HEK293 (cell line): ENCODE measurements around the gene CEBPG.

Source experiments
- CTCF ChIA-PET: fragments of 350-600 bp; formaldehyde crosslinking; extraction: SDS; loops from one replicate; lab custom pipeline; 2021; ENCODE audit warnings: antibody characterized with exemption; lab: Yijun Ruan, JAX
- POLR2A ChIA-PET: fragments of 300-600 bp; formaldehyde crosslinking; extraction: SDS; loops from one replicate; lab custom pipeline; 2020; ENCODE audit warnings: antibody characterized with exemption, inconsistent platforms; lab: Yijun Ruan, JAX
- H3K27ac ChIP-seq: fragments of 200-500 bp; sonication (Bioruptor generic); 2 replicates; pipeline ENCODE4 v1.5.1; 2014; ENCODE audit warnings: low read depth, low read length, control low read depth, inconsistent platforms; ENCODE audit errors: extremely low read depth
- H3K36me3 ChIP-seq, 2 experiments: fragments of 200-500 bp in 1 of 2; sonication (Bioruptor generic) in 1 of 2; 1 replicate in 1 of 2; 2 replicates in 1 of 2; pipeline ENCODE4 v1.5.1; 2014 to 2017; ENCODE audit warnings: inconsistent platforms in 2 of 2, low read length in 2 of 2; ENCODE audit not compliant: control insufficient read depth in 2 of 2, insufficient read depth in 1 of 2
- H3K4me1 ChIP-seq: fragments of 200-500 bp; sonication (Bioruptor generic); 2 replicates; pipeline ENCODE4 v1.5.1; 2014; ENCODE audit warnings: mild to moderate bottlenecking, low read length, inconsistent platforms; ENCODE audit not compliant: control insufficient read depth, insufficient read depth
- H3K4me3 ChIP-seq: 2 replicates; pipeline ENCODE4 v1.5.1; 2011; ENCODE audit warnings: low read depth, mild to moderate bottlenecking, control low read depth, low read length, moderate library complexity
- H3K9me3 ChIP-seq: fragments of 200-500 bp; sonication (Bioruptor generic); 2 replicates; pipeline ENCODE4 v1.5.1; 2014; ENCODE audit warnings: low read depth, low read length, inconsistent platforms; ENCODE audit not compliant: control insufficient read depth, insufficient read depth
- GLIS2 ChIP-seq: fragments of 450-650 bp; formaldehyde crosslinking; IDR thresholded peaks from 2 replicates; pipeline ENCODE4 v1.5.1; 2016; ENCODE audit warnings: missing biosample characterization, missing genetic modification characterization
- KLF1 ChIP-seq: fragments of 450-650 bp; formaldehyde crosslinking; IDR thresholded peaks from 2 replicates; pipeline ENCODE4 v1.5.1; 2016; ENCODE audit warnings: missing biosample characterization, missing genetic modification characterization
- SCRT2 ChIP-seq: fragments of 450-650 bp; formaldehyde crosslinking; IDR thresholded peaks from 2 replicates; pipeline ENCODE4 v1.5.1; 2016; ENCODE audit warnings: missing biosample characterization, missing genetic modification characterization
- ZFHX2 ChIP-seq: fragments of 450-650 bp; formaldehyde crosslinking; conservative IDR thresholded peaks from 2 replicates; pipeline ENCODE4 v1.5.1; 2016; ENCODE audit warnings: missing biosample characterization, missing genetic modification characterization
- ZFP3 ChIP-seq: fragments of 450-650 bp; formaldehyde crosslinking; IDR thresholded peaks from 2 replicates; pipeline ENCODE4 v1.5.1; 2016; ENCODE audit warnings: low read depth, missing biosample characterization, missing genetic modification characterization
- ZNF157 ChIP-seq: fragments of 450-650 bp; formaldehyde crosslinking; IDR thresholded peaks from 2 replicates; pipeline ENCODE4 v1.5.1; 2016; ENCODE audit warnings: missing biosample characterization, missing genetic modification characterization
- ZNF23 ChIP-seq: fragments of 450-650 bp; formaldehyde crosslinking; IDR thresholded peaks from 2 replicates; pipeline ENCODE4 v1.5.1; 2016; ENCODE audit warnings: missing biosample characterization, missing genetic modification characterization, borderline replicate concordance
- ZNF561 ChIP-seq: fragments of 450-650 bp; IDR thresholded peaks from 2 replicates; pipeline ENCODE4 v1.5.1; 2018; ENCODE audit warnings: missing biosample characterization, missing genetic modification characterization, borderline replicate concordance
- ZNF571 ChIP-seq: fragments of 450-650 bp; formaldehyde crosslinking; IDR thresholded peaks from 2 replicates; pipeline ENCODE4 v1.5.0; 2017; ENCODE audit warnings: missing biosample characterization, missing genetic modification characterization
- ZNF600 ChIP-seq: fragments of 450-650 bp; formaldehyde crosslinking; IDR thresholded peaks from 2 replicates; pipeline ENCODE4 v1.5.1; 2016; ENCODE audit warnings: missing biosample characterization, missing genetic modification characterization
- ZNF629 ChIP-seq: fragments of 450-650 bp; formaldehyde crosslinking; IDR thresholded peaks from 2 replicates; pipeline ENCODE4 v1.5.1; 2017; ENCODE audit warnings: missing biosample characterization, missing genetic modification characterization
- ZNF76 ChIP-seq: fragments of 450-650 bp; formaldehyde crosslinking; IDR thresholded peaks from 2 replicates; pipeline ENCODE4; 2016; ENCODE audit warnings: low read depth, missing biosample characterization, missing genetic modification characterization, borderline replicate concordance
- ZXDB ChIP-seq: fragments of 450-650 bp; formaldehyde crosslinking; IDR thresholded peaks from 2 replicates; pipeline ENCODE4 v1.5.1; 2016; ENCODE audit warnings: missing biosample characterization, missing genetic modification characterization
- TF ChIP-seq, protein P1 (sequence below): fragments of 450-650 bp; formaldehyde crosslinking; IDR thresholded peaks from 2 replicates; pipeline ENCODE4 v1.5.1; 2016; ENCODE audit warnings: missing biosample characterization, missing genetic modification characterization
- TF ChIP-seq, protein P2 (sequence below): fragments of 450-650 bp; formaldehyde crosslinking; IDR thresholded peaks from 2 replicates; pipeline ENCODE4 v1.5.1; 2016; ENCODE audit warnings: missing biosample characterization, missing genetic modification characterization
- TF ChIP-seq, protein P3 (sequence below): fragments of 450-650 bp; formaldehyde crosslinking; IDR thresholded peaks from 2 replicates; pipeline ENCODE4 v1.5.1; 2016; ENCODE audit warnings: missing biosample characterization, missing genetic modification characterization

Gene CEBPG

DNA sequence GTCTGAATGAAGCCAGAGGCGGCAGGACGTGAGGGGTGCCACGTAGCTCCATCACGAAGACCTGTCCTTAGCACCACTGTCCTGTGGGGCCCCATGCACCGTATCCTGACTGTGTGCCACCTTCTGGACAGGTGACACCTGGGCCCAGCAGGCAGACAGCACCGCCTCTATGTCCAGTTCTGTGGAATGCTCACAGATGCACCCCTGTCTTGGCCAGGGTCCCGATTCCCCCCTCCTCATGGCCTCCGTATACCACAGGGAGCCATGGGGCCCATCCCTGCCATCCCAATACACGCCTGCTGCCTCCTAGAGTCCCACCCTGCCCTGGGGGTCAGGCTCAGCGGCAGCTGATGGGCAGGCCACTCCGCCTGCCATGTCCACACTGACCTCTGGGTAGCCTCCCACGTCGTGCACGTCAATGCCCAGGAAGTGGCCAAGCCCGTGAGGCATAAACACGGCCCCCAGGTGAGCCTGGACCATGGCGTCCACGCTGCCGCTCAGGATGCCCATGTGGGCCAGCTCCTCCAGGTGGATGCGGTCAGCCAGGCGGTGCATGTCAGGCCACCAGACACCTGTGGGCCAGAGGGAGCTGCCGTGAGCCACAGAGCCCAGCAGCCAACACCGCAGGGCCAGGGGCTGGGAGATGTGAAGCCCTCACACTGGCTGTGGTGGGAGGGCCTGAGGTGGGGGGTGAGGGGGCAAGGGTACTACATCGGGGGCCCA, 17.6 kb downstream of the CEBPG start:
- Histone ChIP-seq H3K4me3 (no peak overlapping the region), H3K4me1 (peaks cover 22% of the 10 kb centered on the region), H3K27ac (no peak overlapping the region; the same call in 1 of the 2 replicates), H3K9me3 (no peaks in the 10 kb centered on the region), H3K36me3 (peaks cover 4 to 6% of the 10 kb centered on the region in 2 experiments; a peak in 2 of 3 replicates)
- TF ChIP-seq ZNF600 (tag by site-specific recombination) = peak; percentile 15; the same call in 1 of the 2 replicates
- TF ChIP-seq, protein P1, sequence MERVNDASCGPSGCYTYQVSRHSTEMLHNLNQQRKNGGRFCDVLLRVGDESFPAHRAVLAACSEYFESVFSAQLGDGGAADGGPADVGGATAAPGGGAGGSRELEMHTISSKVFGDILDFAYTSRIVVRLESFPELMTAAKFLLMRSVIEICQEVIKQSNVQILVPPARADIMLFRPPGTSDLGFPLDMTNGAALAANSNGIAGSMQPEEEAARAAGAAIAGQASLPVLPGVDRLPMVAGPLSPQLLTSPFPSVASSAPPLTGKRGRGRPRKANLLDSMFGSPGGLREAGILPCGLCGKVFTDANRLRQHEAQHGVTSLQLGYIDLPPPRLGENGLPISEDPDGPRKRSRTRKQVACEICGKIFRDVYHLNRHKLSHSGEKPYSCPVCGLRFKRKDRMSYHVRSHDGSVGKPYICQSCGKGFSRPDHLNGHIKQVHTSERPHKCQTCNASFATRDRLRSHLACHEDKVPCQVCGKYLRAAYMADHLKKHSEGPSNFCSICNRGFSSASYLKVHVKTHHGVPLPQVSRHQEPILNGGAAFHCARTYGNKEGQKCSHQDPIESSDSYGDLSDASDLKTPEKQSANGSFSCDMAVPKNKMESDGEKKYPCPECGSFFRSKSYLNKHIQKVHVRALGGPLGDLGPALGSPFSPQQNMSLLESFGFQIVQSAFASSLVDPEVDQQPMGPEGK (tag by site-specific recombination) = peak; percentile 25; the same call in 1 of the 2 replicates
- TF ChIP-seq GLIS2 (tag by site-specific recombination) = peak; percentile 48; the same call in 1 of the 2 replicates
- TF ChIP-seq SCRT2 (tag by site-specific recombination) = peak; percentile 55; the same call in 1 of the 2 replicates
- no peak for TF ChIP-seq ZXDB
- TF ChIP-seq, protein P2, sequence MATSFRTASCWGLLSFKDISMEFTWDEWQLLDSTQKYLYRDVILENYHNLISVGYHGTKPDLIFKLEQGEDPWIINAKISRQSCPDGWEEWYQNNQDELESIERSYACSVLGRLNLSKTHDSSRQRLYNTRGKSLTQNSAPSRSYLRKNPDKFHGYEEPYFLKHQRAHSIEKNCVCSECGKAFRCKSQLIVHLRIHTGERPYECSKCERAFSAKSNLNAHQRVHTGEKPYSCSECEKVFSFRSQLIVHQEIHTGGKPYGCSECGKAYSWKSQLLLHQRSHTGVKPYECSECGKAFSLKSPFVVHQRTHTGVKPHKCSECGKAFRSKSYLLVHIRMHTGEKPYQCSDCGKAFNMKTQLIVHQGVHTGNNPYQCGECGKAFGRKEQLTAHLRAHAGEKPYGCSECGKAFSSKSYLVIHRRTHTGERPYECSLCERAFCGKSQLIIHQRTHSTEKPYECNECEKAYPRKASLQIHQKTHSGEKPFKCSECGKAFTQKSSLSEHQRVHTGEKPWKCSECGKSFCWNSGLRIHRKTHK = no peak
- TF ChIP-seq, protein P3, sequence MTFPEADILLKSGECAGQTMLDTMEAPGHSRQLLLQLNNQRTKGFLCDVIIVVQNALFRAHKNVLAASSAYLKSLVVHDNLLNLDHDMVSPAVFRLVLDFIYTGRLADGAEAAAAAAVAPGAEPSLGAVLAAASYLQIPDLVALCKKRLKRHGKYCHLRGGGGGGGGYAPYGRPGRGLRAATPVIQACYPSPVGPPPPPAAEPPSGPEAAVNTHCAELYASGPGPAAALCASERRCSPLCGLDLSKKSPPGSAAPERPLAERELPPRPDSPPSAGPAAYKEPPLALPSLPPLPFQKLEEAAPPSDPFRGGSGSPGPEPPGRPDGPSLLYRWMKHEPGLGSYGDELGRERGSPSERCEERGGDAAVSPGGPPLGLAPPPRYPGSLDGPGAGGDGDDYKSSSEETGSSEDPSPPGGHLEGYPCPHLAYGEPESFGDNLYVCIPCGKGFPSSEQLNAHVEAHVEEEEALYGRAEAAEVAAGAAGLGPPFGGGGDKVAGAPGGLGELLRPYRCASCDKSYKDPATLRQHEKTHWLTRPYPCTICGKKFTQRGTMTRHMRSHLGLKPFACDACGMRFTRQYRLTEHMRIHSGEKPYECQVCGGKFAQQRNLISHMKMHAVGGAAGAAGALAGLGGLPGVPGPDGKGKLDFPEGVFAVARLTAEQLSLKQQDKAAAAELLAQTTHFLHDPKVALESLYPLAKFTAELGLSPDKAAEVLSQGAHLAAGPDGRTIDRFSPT (tag by site-specific recombination) = peak; percentile 33; the same call in 1 of the 2 replicates
- CTCF ChIA-PET = interaction anchor here (0.7 to 1.8 kb wide), 5 partner anchors 18 to 736 kb away, joined by 4 to 9 read pairs (median 5); partner anchors contain the start of gene CEBPA
- POLR2A ChIA-PET = interaction anchor here (1.4 to 1.8 kb wide), 2 partner anchors 14 to 18 kb away, joined by 3 to 5 read pairs; no protein-coding TSS in a partner anchor

DNA sequence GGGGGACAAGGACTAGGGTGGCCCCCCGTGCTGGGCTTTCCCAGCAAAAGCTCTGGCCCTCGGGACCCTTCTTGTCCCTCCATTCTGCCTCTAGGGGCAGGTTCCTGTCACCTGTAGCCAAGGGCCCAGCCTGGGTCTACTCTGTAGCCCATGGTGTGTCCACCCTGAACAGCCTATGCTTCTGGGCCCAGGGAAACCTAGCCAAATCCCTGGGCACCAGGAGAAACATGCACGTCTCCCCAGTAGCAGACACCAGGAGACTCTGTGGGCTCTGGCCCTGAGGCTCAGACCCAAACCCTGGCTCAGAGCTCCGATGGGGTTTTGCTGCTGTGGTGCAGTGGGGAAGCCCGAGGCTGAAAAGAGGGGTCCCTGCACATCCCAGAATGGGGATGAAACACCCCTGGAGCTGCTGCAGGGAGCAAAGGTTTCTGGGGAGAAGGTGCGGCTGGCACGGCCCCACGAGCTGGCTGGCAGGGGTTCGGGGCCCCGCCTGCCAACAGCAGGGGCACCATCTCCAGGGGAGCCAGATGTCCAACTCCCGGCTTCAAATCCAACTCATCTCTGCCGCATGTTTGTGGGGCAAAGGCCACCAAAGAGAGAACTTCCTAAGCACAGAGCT, 18.2 kb downstream of the CEBPG start:
- CTCF ChIA-PET = interaction anchor here (0.7 to 1.8 kb wide), 8 partner anchors 17 to 379 kb away, joined by 3 to 9 read pairs (median 4); partner anchors contain the start of gene CEBPA
- Histone ChIP-seq H3K9me3 (no peaks in the 10 kb centered on the region), H3K4me1 (peaks cover 22% of the 10 kb centered on the region), H3K27ac (no peak overlapping the region), H3K36me3 (peaks cover 4 to 6% of the 10 kb centered on the region in 2 experiments; a peak in 2 of 3 replicates), H3K4me3 (no peak overlapping the region)
- POLR2A ChIA-PET = interaction anchor here (0.6 to 1.8 kb wide), 3 partner anchors 15 to 371 kb away, joined by 3 to 5 read pairs (median 5); no protein-coding TSS in a partner anchor
- TF ChIP-seq ZNF571 (tag by site-specific recombination) (no peak), ZFHX2 (tag by site-specific recombination) (no peak), KLF1 (tag by site-specific recombination) (no peak), ZNF561 (tag by site-specific recombination) (no peak), ZFP3 (0 out of 2 replicates have a peak, but pooled peaks have one; percentile 8), ZNF23 (tag by site-specific recombination) (no peak), ZNF629 (tag by site-specific recombination) (no peak), ZNF157 (tag by site-specific recombination) (no peak), ZNF76 (tag by site-specific recombination) (no peak)
